Keratinocyte (primary cell): Measurements from ENCODE around the gene SQSTM1. TPM values are rescaled to one million over a fixed set of nuclear protein-coding genes. Genes with fewer than 3 reads are reported as not detected.

ENCODE experiments used
- DNase-seq: peaks from one replicate; pipeline ENCODE4 v3.0.0-alpha.2; 2011; ENCODE audit warnings: low read depth, missing footprints, low spot score
- FAIRE-seq: peaks from 2 replicates; lab custom pipeline; 2011; peaks lifted over from hg19 to GRCh38; lab: Jason Lieb, UNC
- H2AFZ ChIP-seq: 2 replicates; pipeline ENCODE4 v1.6.0; 2012; ENCODE audit warnings: low read length, control low read depth, inconsistent platforms; ENCODE audit not compliant: control insufficient read depth
- H3K27ac ChIP-seq: 2 replicates; pipeline ENCODE4 v1.5.1; 2011; ENCODE audit warnings: low read length; ENCODE audit not compliant: control insufficient read depth, insufficient read depth
- H3K27me3 ChIP-seq: 3 replicates; pipeline ENCODE4 v1.6.0; 2011; ENCODE audit warnings: low read length; ENCODE audit not compliant: control insufficient read depth, insufficient read depth; ENCODE audit errors: extremely low read depth
- H3K36me3 ChIP-seq, 2 experiments: 2 replicates in 1 of 2; 3 replicates in 1 of 2; pipeline ENCODE4 v1.5.1; 2011; ENCODE audit warnings: low read length in 2 of 2, mild to moderate bottlenecking in 1 of 2; ENCODE audit not compliant: control insufficient read depth in 2 of 2, insufficient read depth in 2 of 2; ENCODE audit errors: extremely low read depth in 1 of 2
- H3K4me1 ChIP-seq: 3 replicates; pipeline ENCODE4 v1.5.1; 2011; ENCODE audit warnings: low read length; ENCODE audit not compliant: control insufficient read depth, insufficient read depth; ENCODE audit errors: extremely low read depth
- H3K4me2 ChIP-seq: 3 replicates; pipeline ENCODE4 v1.6.0; 2011; ENCODE audit warnings: low read depth, low read length; ENCODE audit not compliant: control insufficient read depth, insufficient read depth; ENCODE audit errors: extremely low read depth
- H3K4me3 ChIP-seq, 3 experiments: fragments of 200-600 bp in 1 of 3; sonication (generic) in 1 of 3; 2 replicates in 2 of 3; 3 replicates in 1 of 3; pipeline ENCODE4 v1.5.1; 2011 to 2016; ENCODE audit warnings: low read length in 3 of 3, mild to moderate bottlenecking in 3 of 3, control low read depth in 2 of 3, inconsistent platforms in 1 of 3, low read depth in 1 of 3, mixed read lengths in 1 of 3, mixed run types in 1 of 3, moderate library complexity in 1 of 3; ENCODE audit not compliant: control insufficient read depth in 2 of 3, insufficient read depth in 2 of 3; ENCODE audit errors: extremely low read depth in 1 of 3
- H3K79me2 ChIP-seq: 2 replicates; pipeline ENCODE4 v1.6.0; 2012; ENCODE audit warnings: low read length; ENCODE audit not compliant: control insufficient read depth, insufficient read depth
- H3K9ac ChIP-seq: 3 replicates; pipeline ENCODE4 v1.6.0; 2011; ENCODE audit warnings: low read length; ENCODE audit not compliant: control insufficient read depth, insufficient read depth; ENCODE audit errors: extremely low read depth
- H3K9me1 ChIP-seq: 3 replicates; pipeline ENCODE4 v1.6.0; 2011; ENCODE audit warnings: low read length; ENCODE audit not compliant: control insufficient read depth, insufficient read depth; ENCODE audit errors: extremely low read depth
- H3K9me3 ChIP-seq: 2 replicates; pipeline ENCODE4 v1.5.1; 2012; ENCODE audit warnings: low read depth, low read length; ENCODE audit not compliant: control insufficient read depth
- H4K20me1 ChIP-seq: 3 replicates; pipeline ENCODE4 v1.6.0; 2011; ENCODE audit warnings: low read length; ENCODE audit not compliant: control insufficient read depth, insufficient read depth; ENCODE audit errors: extremely low read depth
- EZH2 ChIP-seq: IDR thresholded peaks from one replicate; pipeline ENCODE4 v1.6.1; 2012; ENCODE audit warnings: inconsistent platforms, mild to moderate bottlenecking, low read length, moderate library complexity
- dilution Hi-C: fragments of 300-500 bp; cut with MboI; formaldehyde crosslinking; loops from one replicate; pipeline ENCODE4 v1.7.0; 2020; ENCODE audit warnings: low sequenced_read_pairs; ENCODE audit not compliant: extremely low pct_ligation_motif_present
- polyA plus RNA-seq, 5 experiments: library from polyadenylated mRNA; depleted of rRNA in 3 of 5; stranded (reverse) in 3 of 5; stranded (forward) in 1 of 5; unstranded in 1 of 5; fragments of >200 nt; gene quantifications; 1 replicate in 1 of 5; 2 replicates in 3 of 5; 3 replicates in 1 of 5; pipeline versions ENCODE4 v1.2.1 to v1.2.3, GENCODE V29; 2011 to 2012; ENCODE audit warnings: missing spikeins in 2 of 5, low read depth in 1 of 5, low replicate concordance in 1 of 5
- TF ChIP-seq, protein P1 (sequence below), 3 experiments: IDR thresholded peaks in 1 of 3; conservative IDR thresholded peaks in 1 of 3; optimal IDR thresholded peaks in 1 of 3; 2 replicates in 2 of 3; 3 replicates in 1 of 3; pipeline versions ENCODE3 to v1.5.1; 2011; ENCODE audit warnings: low read length in 3 of 3, mild to moderate bottlenecking in 3 of 3, moderate library complexity in 2 of 3, control low read depth in 1 of 3, inconsistent platforms in 1 of 3; ENCODE audit not compliant: insufficient read depth in 2 of 3; ENCODE audit errors: extremely low read depth in 1 of 3

The SQSTM1 gene
- polyA plus RNA-seq, 1 donor (not counting 4 experiments of a cell fraction or from before 2014, with no cell fraction given), result 75.7 TPM

DNA sequence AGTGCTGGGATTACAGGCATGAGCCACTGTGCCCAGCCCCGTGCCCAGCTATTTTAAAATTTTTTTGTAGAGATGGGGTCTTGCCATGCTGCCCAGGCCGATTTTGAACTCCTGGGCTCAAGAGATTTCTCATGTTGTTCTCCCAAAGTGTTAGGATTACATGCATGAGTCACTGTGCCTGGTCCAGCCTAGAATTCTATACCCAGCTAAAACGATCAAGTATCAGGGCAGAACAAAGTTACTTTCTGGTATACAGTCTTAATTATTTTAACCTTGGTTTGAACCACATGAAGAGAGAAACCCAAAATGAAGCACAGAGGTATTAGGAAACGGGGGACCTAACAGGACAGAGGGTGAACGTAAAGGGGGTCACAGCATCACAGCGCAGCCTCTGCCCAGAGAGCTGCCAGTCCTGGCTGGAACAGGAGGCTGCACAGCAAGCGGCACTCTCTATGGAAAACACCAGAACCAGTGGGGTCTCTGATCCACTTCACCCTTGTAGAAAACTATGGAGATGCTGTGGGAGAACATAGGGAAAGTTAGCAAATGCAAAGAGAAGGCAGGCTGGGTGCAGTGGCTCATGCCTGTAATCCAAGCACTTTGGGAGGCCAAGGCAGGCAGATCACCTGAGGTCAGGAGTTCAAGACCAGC is 10.2 kb downstream of the SQSTM1 start:
- Histone ChIP-seq H3K27ac (no peak overlapping the region), H3K79me2 (no peaks in the 10 kb centered on the region), H3K4me2 (no peak overlapping the region), H3K36me3 (peaks cover 33 to 43% of the 10 kb centered on the region in 2 experiments), H4K20me1 (no peaks in the 10 kb centered on the region), H3K4me3 (no peak overlapping the region), H3K9ac (no peak overlapping the region), H3K9me1 (peaks cover 3% of the 10 kb centered on the region), H3K27me3 (no peaks in the 10 kb centered on the region), H3K4me1 (no peaks in the 10 kb centered on the region), H3K9me3 (no peaks in the 10 kb centered on the region), H2AFZ (no peak overlapping the region)
- DNase-seq (no peak), FAIRE-seq (no peak)
- dilution Hi-C loops, result loop anchor here (25.0 kb wide), 1 partner anchor 94 kb away; the partner anchor contains the start of gene MAML1
- TF ChIP-seq, protein P1, sequence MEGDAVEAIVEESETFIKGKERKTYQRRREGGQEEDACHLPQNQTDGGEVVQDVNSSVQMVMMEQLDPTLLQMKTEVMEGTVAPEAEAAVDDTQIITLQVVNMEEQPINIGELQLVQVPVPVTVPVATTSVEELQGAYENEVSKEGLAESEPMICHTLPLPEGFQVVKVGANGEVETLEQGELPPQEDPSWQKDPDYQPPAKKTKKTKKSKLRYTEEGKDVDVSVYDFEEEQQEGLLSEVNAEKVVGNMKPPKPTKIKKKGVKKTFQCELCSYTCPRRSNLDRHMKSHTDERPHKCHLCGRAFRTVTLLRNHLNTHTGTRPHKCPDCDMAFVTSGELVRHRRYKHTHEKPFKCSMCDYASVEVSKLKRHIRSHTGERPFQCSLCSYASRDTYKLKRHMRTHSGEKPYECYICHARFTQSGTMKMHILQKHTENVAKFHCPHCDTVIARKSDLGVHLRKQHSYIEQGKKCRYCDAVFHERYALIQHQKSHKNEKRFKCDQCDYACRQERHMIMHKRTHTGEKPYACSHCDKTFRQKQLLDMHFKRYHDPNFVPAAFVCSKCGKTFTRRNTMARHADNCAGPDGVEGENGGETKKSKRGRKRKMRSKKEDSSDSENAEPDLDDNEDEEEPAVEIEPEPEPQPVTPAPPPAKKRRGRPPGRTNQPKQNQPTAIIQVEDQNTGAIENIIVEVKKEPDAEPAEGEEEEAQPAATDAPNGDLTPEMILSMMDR (optimal IDR thresholded peaks at IDR 0.05 in 1 of 3, IDR thresholded peaks at IDR 0.05 in 1 of 3, conservative IDR thresholded peaks at IDR 0.05 in 1 of 3; ENCODE audit: extremely low read depth in 1 of 3, insufficient read depth in 2 of 3, low read length in 3 of 3), result no peak
- TF ChIP-seq EZH2, result no peak

DNA sequence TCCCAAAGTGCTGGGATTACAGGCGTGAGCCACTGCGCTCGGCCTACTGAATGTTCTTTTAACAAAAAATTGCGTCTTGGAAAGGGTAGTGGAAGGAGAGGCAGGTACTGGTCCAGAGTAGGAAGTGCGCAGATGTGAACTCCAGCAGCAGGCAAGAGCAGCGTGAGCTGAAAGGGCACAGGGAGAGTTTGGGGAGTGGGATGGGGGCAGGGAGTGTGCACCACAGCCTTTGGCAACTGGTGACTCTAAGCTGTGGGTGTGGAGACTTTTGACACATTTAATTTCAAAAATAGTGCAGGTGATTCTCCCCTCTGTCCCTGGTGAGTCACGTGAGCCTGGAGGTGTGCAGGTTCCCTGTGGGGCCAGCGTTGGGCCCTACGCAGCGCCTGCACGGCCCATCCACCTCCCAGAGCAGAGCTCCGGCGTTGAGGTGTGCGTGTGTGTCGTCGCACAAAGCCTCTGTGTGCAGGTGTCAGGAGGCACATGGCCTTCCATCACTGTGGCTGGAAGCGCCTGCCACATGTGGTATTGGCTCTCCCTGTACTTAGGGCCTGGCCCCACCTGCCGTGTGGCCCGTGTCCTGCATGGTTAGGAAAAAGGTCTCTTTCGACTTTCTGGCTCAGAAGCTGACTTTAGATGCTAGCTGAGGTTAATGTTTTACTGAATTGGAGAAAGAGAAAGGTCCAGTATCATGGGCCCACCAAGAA is 11.5 kb downstream of the SQSTM1 start:
- DNase-seq (no peak), FAIRE-seq (no peak)
- H3K4me3 ChIP-seq, result no peak overlapping the region
- H3K9ac ChIP-seq, result no peak overlapping the region
- H3K9me3 ChIP-seq, result no peaks in the 10 kb centered on the region
- no peak for TF ChIP-seq EZH2
- TF ChIP-seq, protein P1 (optimal IDR thresholded peaks at IDR 0.05 in 1 of 3, IDR thresholded peaks at IDR 0.05 in 1 of 3, conservative IDR thresholded peaks at IDR 0.05 in 1 of 3; ENCODE audit: extremely low read depth in 1 of 3, insufficient read depth in 2 of 3, low read length in 3 of 3), result no peak
- H3K79me2 ChIP-seq, result no peaks in the 10 kb centered on the region
- H2AFZ ChIP-seq, result no peak overlapping the region
- H3K27me3 ChIP-seq, result no peaks in the 10 kb centered on the region
- no peaks in the 10 kb centered on the region for H3K4me1 ChIP-seq
- H3K9me1 ChIP-seq, result peaks cover 3% of the 10 kb centered on the region
- H3K27ac ChIP-seq, result no peak overlapping the region
- no peak overlapping the region for H3K4me2 ChIP-seq
- dilution Hi-C loops, result loop anchor here (25.0 kb wide), 1 partner anchor 95 kb away; the partner anchor contains the start of gene MAML1
- peaks cover 32 to 46% of the 10 kb centered on the region in 2 experiments for H3K36me3 ChIP-seq
- H4K20me1 ChIP-seq, result no peaks in the 10 kb centered on the region
